Adrenal gland (tissue), 12 donors: ENCODE measurements around the gene C16orf54. TPM values are rescaled to one million over a fixed set of nuclear protein-coding genes. Genes with fewer than 3 reads are reported as not detected.
A peak's percentile ranks its signal among the peaks of the same experiment; 100 is the strongest.
"Not testable (repeated sequence)": the region's sequence is repeated elsewhere in the genome, so short reads cannot be mapped to it uniquely, and the experiment has no call there.

ENCODE experiments used
- DNase-seq, 7 donors: peaks; one replicate each; pipeline ENCODE4 v3.0.0-alpha.2; 2019 to 2020
- H3K27ac ChIP-seq, 5 donors: fragments of 200-600 bp; sonication (generic) in 4 of 5; 1 replicate in 3 of 5; 2 replicates in 2 of 5; pipeline versions ENCODE4 v1.5.1 to v1.8.0; 2016 to 2020; ENCODE audit warnings: mild to moderate bottlenecking in 1 of 5
- H3K27me3 ChIP-seq: fragments of 200-600 bp; 2 replicates; pipeline ENCODE4 v1.8.0; 2021
- H3K36me3 ChIP-seq, 2 donors: fragments of 200-600 bp; replicated peaks in 1 of 2; 1 replicate in 1 of 2; 2 replicates in 1 of 2; pipeline versions ENCODE4 v1.5.1 to v1.8.0; 2018 to 2022
- H3K4me1 ChIP-seq, 2 donors: fragments of 200-600 bp; replicated peaks in 1 of 2; 1 replicate in 1 of 2; 2 replicates in 1 of 2; pipeline versions ENCODE4 v1.5.1 to v1.8.0; 2018 to 2021
- H3K4me3 ChIP-seq, 4 donors: fragments of 200-600 bp; sonication (generic) in 3 of 4; one replicate each; pipeline ENCODE4 v1.5.1; 2016 to 2018
- H3K9me3 ChIP-seq, 3 donors: fragments of 200-600 bp; sonication (generic) in 1 of 3; replicated peaks in 1 of 3; 1 replicate in 2 of 3; 2 replicates in 1 of 3; pipeline versions ENCODE4 v1.5.1 to v1.8.0; 2016 to 2021
- CTCF ChIP-seq, 6 experiments: fragments of 450-650 bp in 4 of 6; fragments of 200-600 bp in 2 of 6; sonication (generic) in 1 of 6; IDR thresholded peaks; 1 replicate in 5 of 6; 2 replicates in 1 of 6; pipeline versions ENCODE4 v1.5.1 to v1.8.0; 2016 to 2021; ENCODE audit warnings: antibody characterized with exemption in 6 of 6, mild to moderate bottlenecking in 2 of 6, moderate library complexity in 1 of 6
- POLR2A ChIP-seq, 2 donors: fragments of 450-650 bp; IDR thresholded peaks; one replicate each; pipeline ENCODE4 v1.6.1; 2017; ENCODE audit warnings: antibody characterized with exemption in 2 of 2, mild to moderate bottlenecking in 2 of 2, moderate library complexity in 1 of 2
- WGBS, 4 donors: extraction: QIAGEN DNeasy Blood & Tissue Kit in 2 of 4; methylation state at CpG; one replicate each; pipeline versions ENCODE4 v1.1.5 to v1.1.7; 2013 to 2017; 5-methylcytosine and 5-hydroxymethylcytosine counted together
- intact Hi-C, 2 donors: fragments of 100-400 bp; cut with DNase I; formaldehyde crosslinking; loops; one replicate each; pipeline versions ENCODE4 v1.14.1 to v1.15.0; 2022 to 2023
- polyA plus RNA-seq, 3 donors: library from polyadenylated mRNA; stranded (reverse); fragments of 200-250 nt in 2 of 3; fragments of 350-450 nt in 1 of 3; fragmentation: Illumina TruSeq in 1 of 3; extraction: RNeasy Lipid Tissue Mini Kit (QIAGEN cat#74804) in 1 of 3; gene quantifications; one replicate each; pipeline ENCODE4 v1.2.3, GENCODE V29; 2013 to 2014
- total RNA-seq, 9 donors: library from RNA; depleted of rRNA in 4 of 9; stranded (reverse); fragments of >200 nt in 4 of 9; fragments of 120-200 nt in 1 of 9; fragmentation: NEBNext Ultra II Directional in 1 of 9; extraction: Animal tissue kit (Norgen Biotek cat#: 25700) in 1 of 9; gene quantifications; one replicate each; pipeline versions ENCODE4 v1.1.0 to v1.2.4, GENCODE V29; 2013 to 2023
- donor health status: healthy with polysubstance abuse.
- donor health status: Bipolar disorder and iron deficiency.
- donor health status: DM: yes; HTN: yes; CAD: no.
- donor health status: DM: no; HTN: no; CAD: no.
- donor health status: DM: no; HTN: no; CAD: no.
- donor health status: DM: yes; HTN: yes; CAD: no.

The C16orf54 gene
- total and polyA plus RNA-seq, 12 donors: 0.11 to 1.8 (median 0.69) TPM

GRCh38 chr16:29784901-29785500 lies 39.2 kb upstream of the C16orf54 start:
- peaks cover 5% of the 10 kb centered on the region in 2 donors for H3K4me1 ChIP-seq
- 10 to 15% (median 13%) methylated on average over 16 to 38 of the region's 38 CpGs for WGBS, 4 donors
- intact Hi-C loops: no loop called here
- no peaks in the 10 kb centered on the region for H3K36me3 ChIP-seq
- TF ChIP-seq POLR2A (IDR thresholded peaks at IDR 0.05) (no peak), CTCF (IDR thresholded peaks at IDR 0.05) (peak; percentile 66 to 86 (median 80))
- DNase-seq: peak; percentile 64 to 85 (median 79)
- no peaks in the 10 kb centered on the region for H3K27me3 ChIP-seq
- peak overlapping the region in 1 of 4 donors; percentile 15 for H3K4me3 ChIP-seq
- no peaks in the 10 kb centered on the region for H3K9me3 ChIP-seq
- H3K27ac ChIP-seq: peak overlapping the region in 1 of 5 donors; percentile 13

- Histone ChIP-seq H3K27me3 (no peaks in the 10 kb centered on the region), H3K36me3 (no peaks in the 10 kb centered on the region), H3K9me3 (no peaks in the 10 kb centered on the region), H3K4me3 (no peak overlapping the region), H3K4me1 (no peaks in the 10 kb centered on the region), H3K27ac (no peak overlapping the region)
- WGBS, 4 donors: 87 to 96% (median 93%) methylated on average over 2 of the region's 2 CpGs
- no peak for DNase-seq
- intact Hi-C loops: no loop called here
- no peak for TF ChIP-seq CTCF (IDR thresholded peaks at IDR 0.05)
- TF ChIP-seq POLR2A (IDR thresholded peaks at IDR 0.05): no peak
These were observed 38.4 kb upstream of the C16orf54 start for GRCh38 chr16:29784157-29784556.

GRCh38 chr16:29783094-29783953 lies 37.5 kb upstream of the C16orf54 start:
- intact Hi-C loops, H3K36me3 ChIP-seq: not testable (repeated sequence)
- 78 to 82% (median 80%) methylated on average over 13 of the region's 13 CpGs for WGBS, 4 donors

GRCh38 chr16:29779474-29779873 lies 33.7 kb upstream of the C16orf54 start:
- intact Hi-C loops: loop anchor here in 1 of 2 donors (10.0 kb wide), 1 partner anchor 85 kb away; no protein-coding TSS in a partner anchor
- Histone ChIP-seq H3K4me3 (no peak overlapping the region), H3K4me1 (no peaks in the 10 kb centered on the region), H3K36me3 (no peaks in the 10 kb centered on the region), H3K9me3 (no peaks in the 10 kb centered on the region), H3K27me3 (no peaks in the 10 kb centered on the region), H3K27ac (no peak overlapping the region)
- no peak for DNase-seq
- WGBS, 4 donors: 56 to 75% (median 69%) methylated on average over 10 of the region's 10 CpGs
- TF ChIP-seq CTCF (IDR thresholded peaks at IDR 0.05) (no peak), POLR2A (IDR thresholded peaks at IDR 0.05) (no peak)

More at GRCh38 chr16:29783094-29783953, 37.5 kb upstream of the C16orf54 start:
- DNase-seq, H3K27me3 ChIP-seq, H3K4me1 ChIP-seq, H3K9me3 ChIP-seq, H3K27ac ChIP-seq, H3K4me3 ChIP-seq: not testable (repeated sequence)
